ENCODE measurements around the gene RASL11A.
"Not testable (repeated sequence)": the region's sequence is repeated elsewhere in the genome, so short reads cannot be mapped to it uniquely, and the experiment has no call there.

RASL11A gene

GRCh38 chr13:27300941-27301586, 30.4 kb downstream of the RASL11A start:
- DNase-seq: no peak

DNA sequence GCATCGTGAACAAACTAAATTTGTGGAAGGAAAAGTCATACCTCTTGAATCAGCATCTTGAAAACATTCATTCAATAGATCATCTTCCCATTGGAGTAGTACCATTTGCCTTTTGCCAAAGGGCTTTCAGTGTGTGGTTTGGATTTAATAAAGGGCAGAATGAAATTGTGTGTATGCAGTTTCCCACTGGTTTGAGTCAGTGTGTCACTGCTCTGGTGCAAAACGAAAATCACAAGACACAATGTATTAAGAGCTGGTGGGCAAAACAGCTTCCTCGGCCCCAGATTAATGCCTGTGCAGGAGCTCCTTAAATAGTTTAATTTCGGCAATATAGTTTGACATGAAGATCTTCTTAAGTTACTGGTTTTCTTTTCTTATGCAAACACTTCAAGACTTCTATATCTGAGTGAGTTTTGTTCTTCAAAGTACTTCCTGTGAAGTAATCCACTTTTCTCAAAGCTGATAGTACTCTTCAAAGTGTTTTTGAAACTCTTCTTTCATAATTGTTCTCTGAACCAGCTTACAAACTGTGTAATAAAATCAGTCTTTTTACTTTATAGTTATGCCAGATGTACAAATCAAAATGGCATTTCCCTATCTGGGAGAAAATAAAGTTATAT, 32.1 kb downstream of the RASL11A start:
- DNase-seq: no peak

- no peak for DNase-seq
These were observed 33.5 kb downstream of the RASL11A start for GRCh38 chr13:27304099-27304498.

DNA sequence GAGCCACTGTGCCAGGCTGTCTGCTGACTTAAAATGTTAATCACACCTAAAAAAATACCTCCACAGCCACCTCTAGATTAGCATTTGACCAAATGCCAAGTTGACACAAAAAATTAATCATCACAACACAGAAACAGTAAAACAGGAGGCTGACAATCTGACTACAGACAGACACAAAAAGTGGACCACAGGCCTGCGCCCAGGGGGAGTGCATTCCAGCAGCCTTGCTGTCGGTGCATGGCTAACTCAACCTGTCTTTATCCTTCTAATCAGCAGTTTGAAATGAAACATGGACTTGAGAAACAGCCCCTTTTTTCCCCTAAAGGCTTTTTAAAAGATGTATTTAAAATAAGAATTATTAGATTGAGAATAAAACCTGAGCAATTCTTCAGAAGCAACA, 34.0 kb downstream of the RASL11A start:
- no peak for DNase-seq

- no peak for DNase-seq
These were observed 35.7 kb downstream of the RASL11A start for GRCh38 chr13:27306364-27306763.

DNA sequence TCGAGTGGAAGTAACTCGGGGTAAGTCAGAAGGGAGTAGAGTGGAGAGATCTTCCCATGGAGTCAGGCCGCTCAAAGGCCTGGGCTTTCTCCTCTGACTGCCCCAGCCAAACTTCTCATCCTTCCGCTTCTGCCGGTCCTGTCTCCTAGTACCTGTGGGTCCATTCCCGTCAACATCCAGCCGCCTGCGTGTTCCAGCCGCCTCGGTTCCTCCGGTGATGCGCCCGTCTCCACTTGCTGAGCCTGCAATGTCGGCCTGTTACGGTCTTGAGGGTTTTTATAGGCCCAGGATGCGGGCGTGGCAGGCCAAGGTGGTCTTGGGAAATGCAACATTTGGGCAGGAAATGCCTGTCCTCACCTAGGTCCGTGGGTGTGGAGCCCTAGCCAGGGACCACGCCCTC, 38.3 kb downstream of the RASL11A start:
- no peak for DNase-seq

GRCh38 chr13:27309401-27309958, 38.9 kb downstream of the RASL11A start:
- no peak for DNase-seq

DNA sequence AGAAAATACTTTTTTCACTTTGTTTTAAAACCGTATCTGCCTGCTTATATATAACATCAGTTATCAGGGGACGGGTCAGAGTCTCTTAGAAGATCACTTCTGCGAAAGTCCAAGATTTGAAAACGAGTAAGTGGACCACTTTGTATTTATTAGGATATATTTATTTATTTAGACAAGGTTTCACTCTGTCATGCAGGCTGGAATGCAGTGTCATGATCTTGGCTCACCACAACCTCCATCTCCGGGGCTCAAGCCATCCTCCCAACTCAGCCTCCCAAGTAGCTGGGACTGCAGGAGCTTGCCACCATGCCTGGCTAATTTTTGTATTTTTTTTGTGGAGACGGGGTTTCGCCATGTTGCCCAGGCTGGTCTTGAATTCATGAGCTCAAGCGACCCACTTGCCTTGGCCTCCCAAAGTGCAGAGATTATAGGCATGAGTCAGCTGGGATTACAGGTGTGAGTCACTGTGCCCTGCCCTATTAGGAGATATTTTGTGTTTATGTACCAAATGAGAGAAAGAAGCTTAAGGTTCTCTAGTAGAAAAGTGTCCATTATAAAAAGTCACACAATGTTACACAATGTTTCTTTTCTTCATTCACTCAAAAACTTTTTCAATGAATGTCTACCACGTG, 39.5 kb downstream of the RASL11A start:
- no peak for DNase-seq

DNA sequence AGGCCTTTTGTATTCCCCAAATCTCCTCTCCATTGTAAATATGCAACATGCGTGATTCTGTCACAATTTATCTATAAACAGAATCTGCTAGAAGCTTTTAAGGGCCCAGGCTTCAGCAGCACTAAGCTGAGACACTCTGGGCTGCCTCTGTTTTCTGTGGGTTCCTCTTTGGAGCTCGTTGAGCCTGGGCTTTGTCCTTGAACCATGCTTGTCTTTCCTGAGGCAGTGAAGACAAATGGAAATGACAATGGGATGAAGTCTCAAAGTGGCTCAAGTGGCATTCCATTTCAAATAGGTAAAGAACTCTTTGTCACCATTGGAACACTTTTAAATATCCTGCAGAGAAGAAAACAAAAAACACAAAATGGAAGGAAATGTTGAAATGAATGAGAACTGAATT, 40.3 kb downstream of the RASL11A start:
- no peak for DNase-seq

DNA sequence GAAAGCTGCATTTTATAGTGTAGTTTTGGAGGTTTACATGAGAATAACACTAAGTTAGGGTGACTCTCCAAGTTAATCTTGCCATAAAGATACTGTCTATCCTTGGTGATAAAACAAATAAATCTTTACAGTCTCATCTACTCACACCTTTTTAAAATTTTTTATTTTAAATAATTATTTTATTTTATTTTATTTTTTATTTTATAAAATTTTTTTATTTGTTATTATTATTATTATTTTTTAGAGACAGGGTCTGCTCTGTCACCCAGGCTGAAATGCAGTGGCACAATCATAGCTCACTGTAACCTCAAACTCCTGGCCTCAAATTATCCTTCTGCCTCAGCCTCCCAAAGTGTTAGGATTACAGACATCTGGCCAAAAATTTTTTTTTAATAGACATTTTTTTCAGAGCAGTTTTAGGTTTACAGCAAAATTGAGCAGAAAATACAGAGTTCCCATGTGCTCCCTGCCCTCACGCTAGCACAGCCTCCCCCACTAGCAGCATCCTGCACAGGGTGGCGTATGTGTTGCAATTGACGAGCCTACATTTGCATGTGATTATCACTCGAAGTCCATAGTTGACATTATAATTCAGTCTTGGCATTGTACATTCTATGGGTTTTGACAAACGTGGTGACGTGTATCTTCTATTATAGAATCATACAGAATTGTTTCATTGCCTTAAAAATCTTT, 41.0 kb downstream of the RASL11A start:
- DNase-seq: no peak

DNA sequence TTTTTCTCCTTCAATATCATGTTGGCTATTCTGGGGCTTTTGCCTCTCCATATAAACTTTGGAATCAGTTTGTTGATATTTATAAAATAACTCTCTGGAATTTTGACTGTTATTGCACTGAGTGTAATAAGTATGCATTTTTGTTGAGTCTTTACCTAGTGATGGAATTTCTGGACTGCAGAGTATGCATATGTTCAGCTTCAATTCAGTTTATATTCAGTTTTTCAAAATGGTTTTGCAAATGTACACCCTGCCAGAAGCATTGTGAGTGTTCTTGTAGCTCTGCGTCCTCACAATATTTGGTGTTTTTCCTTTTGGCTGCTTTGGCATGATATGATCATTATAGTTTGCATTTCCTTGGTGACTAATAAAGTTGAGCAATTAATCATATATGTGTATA, 43.1 kb downstream of the RASL11A start:
- no peak for DNase-seq

DNA sequence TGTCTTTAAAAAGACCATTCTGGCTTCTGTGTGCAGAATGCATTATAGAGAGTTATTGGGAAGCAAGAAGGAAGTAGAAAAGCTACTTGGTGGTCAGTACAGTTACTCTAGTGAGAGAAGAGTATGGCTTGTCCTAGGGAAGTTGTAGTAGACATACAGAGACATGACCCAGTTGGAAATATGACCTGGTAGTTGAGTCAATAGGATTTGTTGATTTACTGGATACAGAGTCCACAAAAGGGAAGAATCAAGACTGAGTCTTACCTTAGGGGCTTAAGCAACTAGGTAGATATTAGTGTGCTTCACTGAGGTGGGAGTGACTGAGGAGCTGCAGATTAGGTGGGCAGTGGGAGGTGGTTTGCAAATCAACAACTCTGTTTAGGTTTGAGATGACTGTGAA, 48.8 kb downstream of the RASL11A start:
- no peak for DNase-seq

GRCh38 chr13:27321468-27322431, 51.1 kb downstream of the RASL11A start:
- DNase-seq: no peak

GRCh38 chr13:27322443-27322842, 51.8 kb downstream of the RASL11A start:
- not testable (repeated sequence) for DNase-seq
